PC-9 (cell line): ENCODE measurements around the gene DSCAM. TPM values are rescaled to one million over a fixed set of nuclear protein-coding genes. Genes with fewer than 3 reads are reported as not detected.

ENCODE experiments used
- BruUV-seq: library from RNA; stranded (reverse); fragments of 400-500 nt; replicated peaks from 2 replicates; lab custom pipeline; 2021; lab: Mats Ljungman, UMichigan
- CTCF ChIA-PET: fragments of 300-600 bp; sonication (Branson Sonifier 250); formaldehyde crosslinking; loops from one replicate; lab custom pipeline; 2022; ENCODE audit warnings: antibody characterized with exemption; lab: Charles Lee
- POLR2A ChIA-PET: fragments of 300-600 bp; sonication (Branson Sonifier 250); formaldehyde crosslinking; loops from one replicate; lab custom pipeline; 2022; ENCODE audit warnings: antibody characterized with exemption; ENCODE audit not compliant: unreplicated experiment; lab: Charles Lee
- DNase-seq, 2 experiments: peaks; one replicate each; pipeline versions ENCODE4 v3.0.0 to v3.0.0-alpha.2; 2015 to 2022; ENCODE audit warnings: mixed read lengths in 1 of 2
- H2AFZ ChIP-seq: fragments of 200-600 bp; sonication (generic); 2 replicates; pipeline ENCODE4 v1.8.1; 2017; ENCODE audit warnings: antibody characterized with exemption
- H3F3A ChIP-seq: fragments of 200-600 bp; sonication (generic); 2 replicates; pipeline ENCODE4 v1.8.1; 2017; ENCODE audit warnings: antibody characterized with exemption, mild to moderate bottlenecking, low read depth; ENCODE audit not compliant: insufficient read depth
- H3K27ac ChIP-seq: fragments of 200-600 bp; sonication (generic); 2 replicates; pipeline ENCODE4 v1.6.1; 2016; ENCODE audit warnings: mixed run types
- H3K27me3 ChIP-seq: fragments of 200-600 bp; sonication (generic); 2 replicates; pipeline ENCODE4 v1.6.1; 2016; ENCODE audit warnings: low read depth, mixed run types; ENCODE audit not compliant: insufficient read depth
- H3K36me3 ChIP-seq: fragments of 200-600 bp; sonication (generic); 2 replicates; pipeline ENCODE4 v1.6.1; 2016; ENCODE audit warnings: low read depth, mixed run types
- H3K4me1 ChIP-seq: fragments of 200-600 bp; sonication (generic); replicated peaks from 2 replicates; pipeline ENCODE4 v1.6.1; 2016; ENCODE audit warnings: mixed run types; ENCODE audit not compliant: insufficient read depth
- H3K4me2 ChIP-seq: fragments of 200-600 bp; sonication (generic); 2 replicates; pipeline ENCODE4 v1.6.1; 2017; ENCODE audit warnings: mixed run types
- H3K4me3 ChIP-seq: fragments of 200-600 bp; sonication (generic); 2 replicates; pipeline ENCODE4 v1.6.1; 2016; ENCODE audit warnings: mixed run types
- H3K79me2 ChIP-seq: fragments of 200-600 bp; sonication (generic); 2 replicates; pipeline ENCODE4 v1.6.1; 2017; ENCODE audit warnings: low read depth, mixed run types
- H3K9me2 ChIP-seq: fragments of 200-600 bp; sonication (generic); 2 replicates; pipeline ENCODE4 v1.8.1; 2017; ENCODE audit warnings: mild to moderate bottlenecking; ENCODE audit not compliant: insufficient read depth
- H3K9me3 ChIP-seq: fragments of 200-600 bp; sonication (generic); 2 replicates; pipeline ENCODE4 v1.8.1; 2016; ENCODE audit warnings: low read depth; ENCODE audit not compliant: insufficient read depth
- H4K20me1 ChIP-seq: fragments of 200-600 bp; sonication (generic); 2 replicates; pipeline ENCODE4 v1.8.1; 2017; ENCODE audit not compliant: insufficient read depth
- EZH2 ChIP-seq: fragments of 200-600 bp; sonication (generic); IDR thresholded peaks from 2 replicates; pipeline ENCODE4 v1.8.0; 2017; ENCODE audit warnings: antibody characterized with exemption, low read depth
- intact Hi-C: fragments of 100-400 bp; cut with micrococcal nuclease; formaldehyde crosslinking; loops from one replicate; pipeline ENCODE4 v1.10.0; 2022; ENCODE audit not compliant: unreplicated experiment
- total RNA-seq: library from RNA; stranded (reverse); gene quantifications from 2 replicates; pipeline ENCODE4 v1.2.3, GENCODE V29; 2021
- TF ChIP-seq, protein P1 (sequence below): fragments of 200-600 bp; sonication (generic); conservative IDR thresholded peaks from 2 replicates; pipeline ENCODE4 v1.6.1; 2017; ENCODE audit warnings: mixed run types, antibody characterized with exemption, mild to moderate bottlenecking, moderate library complexity

Gene DSCAM
- total RNA-seq, 1 experiment from 2014 or later = not detected

DNA sequence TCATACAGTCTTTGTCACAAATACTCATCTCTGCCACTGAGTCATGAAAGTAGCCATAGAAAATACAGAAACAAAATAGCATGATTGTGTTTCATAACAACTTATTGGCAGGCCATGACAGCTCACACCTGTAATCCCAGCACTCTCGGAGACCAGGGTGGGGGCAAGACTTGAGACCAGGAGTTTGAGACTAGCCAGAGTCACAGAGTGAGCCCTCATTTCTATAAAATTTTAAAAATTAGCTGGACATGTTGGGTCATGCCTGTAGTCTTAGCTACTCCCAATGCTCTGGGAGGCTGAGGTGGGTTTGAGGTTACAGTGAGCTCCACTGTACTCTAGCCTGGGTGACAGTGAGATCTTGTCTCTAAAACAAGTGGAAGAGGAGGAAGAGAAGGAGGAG is 568.6 kb downstream of the DSCAM start:
- BruUV-seq = no TSS peak
- Histone ChIP-seq H3K79me2 (no peaks in the 10 kb centered on the region), H3K27me3 (no peaks in the 10 kb centered on the region), H3K27ac (no peak overlapping the region), H4K20me1 (no peaks in the 10 kb centered on the region), H3K9me2 (no peaks in the 10 kb centered on the region), H3F3A (no peaks in the 10 kb centered on the region), H3K36me3 (no peaks in the 10 kb centered on the region), H3K4me3 (no peak overlapping the region), H2AFZ (no peak overlapping the region), H3K9me3 (no peaks in the 10 kb centered on the region), H3K4me2 (no peak overlapping the region), H3K4me1 (no peaks in the 10 kb centered on the region)
- CTCF ChIA-PET = no interaction called here
- TF ChIP-seq, protein P1, sequence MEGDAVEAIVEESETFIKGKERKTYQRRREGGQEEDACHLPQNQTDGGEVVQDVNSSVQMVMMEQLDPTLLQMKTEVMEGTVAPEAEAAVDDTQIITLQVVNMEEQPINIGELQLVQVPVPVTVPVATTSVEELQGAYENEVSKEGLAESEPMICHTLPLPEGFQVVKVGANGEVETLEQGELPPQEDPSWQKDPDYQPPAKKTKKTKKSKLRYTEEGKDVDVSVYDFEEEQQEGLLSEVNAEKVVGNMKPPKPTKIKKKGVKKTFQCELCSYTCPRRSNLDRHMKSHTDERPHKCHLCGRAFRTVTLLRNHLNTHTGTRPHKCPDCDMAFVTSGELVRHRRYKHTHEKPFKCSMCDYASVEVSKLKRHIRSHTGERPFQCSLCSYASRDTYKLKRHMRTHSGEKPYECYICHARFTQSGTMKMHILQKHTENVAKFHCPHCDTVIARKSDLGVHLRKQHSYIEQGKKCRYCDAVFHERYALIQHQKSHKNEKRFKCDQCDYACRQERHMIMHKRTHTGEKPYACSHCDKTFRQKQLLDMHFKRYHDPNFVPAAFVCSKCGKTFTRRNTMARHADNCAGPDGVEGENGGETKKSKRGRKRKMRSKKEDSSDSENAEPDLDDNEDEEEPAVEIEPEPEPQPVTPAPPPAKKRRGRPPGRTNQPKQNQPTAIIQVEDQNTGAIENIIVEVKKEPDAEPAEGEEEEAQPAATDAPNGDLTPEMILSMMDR = no peak
- no peak for TF ChIP-seq EZH2
- DNase-seq = no peak
- intact Hi-C loops = no loop called here
- POLR2A ChIA-PET = no interaction called here

DNA sequence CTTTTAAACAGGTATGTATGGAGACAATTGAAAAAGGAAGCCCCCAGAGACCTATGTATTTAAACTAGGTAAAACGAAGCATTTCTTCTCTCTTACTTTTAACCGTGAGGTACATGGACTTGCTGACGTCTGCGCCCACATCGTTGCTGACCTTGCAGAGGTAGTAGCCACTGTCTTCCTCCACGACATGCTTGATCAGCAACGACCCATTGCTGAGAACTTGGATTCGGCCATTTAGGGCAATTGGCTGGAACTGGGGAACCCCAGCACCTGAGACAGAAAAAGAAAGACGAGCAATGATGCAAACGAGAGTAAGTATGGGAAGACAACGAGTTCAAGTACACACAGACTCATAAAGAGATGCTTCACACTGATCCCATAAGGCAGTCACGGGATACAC is 571.0 kb downstream of the DSCAM start:
- no peaks in the 10 kb centered on the region for H3K27me3 ChIP-seq
- no TSS peak for BruUV-seq
- no peak overlapping the region for H2AFZ ChIP-seq
- intact Hi-C loops = no loop called here
- H3F3A ChIP-seq = no peaks in the 10 kb centered on the region
- no peaks in the 10 kb centered on the region for H3K36me3 ChIP-seq
- no peaks in the 10 kb centered on the region for H3K79me2 ChIP-seq
- no peak overlapping the region for H3K27ac ChIP-seq
- TF ChIP-seq, protein P1 = no peak
- no peak for TF ChIP-seq EZH2
- DNase-seq = no peak
- POLR2A ChIA-PET = no interaction called here
- no peaks in the 10 kb centered on the region for H3K9me3 ChIP-seq
- H4K20me1 ChIP-seq = no peaks in the 10 kb centered on the region
- no peak overlapping the region for H3K4me3 ChIP-seq
- H3K9me2 ChIP-seq = no peaks in the 10 kb centered on the region
- no peaks in the 10 kb centered on the region for H3K4me1 ChIP-seq
- H3K4me2 ChIP-seq = no peak overlapping the region
- CTCF ChIA-PET = no interaction called here

DNA sequence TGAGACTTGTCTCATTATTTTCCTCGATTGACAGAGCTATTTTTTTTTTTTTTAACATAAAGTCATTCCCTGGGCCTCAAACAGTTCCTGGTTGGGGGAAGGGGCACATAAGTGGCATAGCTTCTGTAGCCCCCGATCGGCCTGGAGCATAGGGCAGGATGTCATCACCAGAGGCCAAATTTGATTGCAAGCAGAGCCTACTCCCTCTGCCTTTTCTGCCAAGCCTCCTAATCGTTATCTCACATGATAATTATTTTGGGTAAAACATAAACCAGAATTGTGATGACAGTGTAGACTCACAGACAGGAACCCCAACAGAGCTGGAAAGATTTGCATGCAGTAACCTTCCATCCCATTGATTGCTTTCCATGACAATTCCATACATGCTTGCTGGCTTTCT is 574.9 kb downstream of the DSCAM start:
- BruUV-seq = no TSS peak

More for the DNA sequence above, 574.9 kb downstream of the DSCAM start:
- ChIA-PET CTCF (no interaction called here), POLR2A (no interaction called here)
- Histone ChIP-seq H3K9me3 (no peaks in the 10 kb centered on the region), H3K27me3 (no peaks in the 10 kb centered on the region), H3K36me3 (no peaks in the 10 kb centered on the region), H3K4me1 (no peaks in the 10 kb centered on the region), H3K79me2 (no peaks in the 10 kb centered on the region), H3F3A (no peaks in the 10 kb centered on the region), H2AFZ (no peak overlapping the region), H4K20me1 (no peaks in the 10 kb centered on the region), H3K27ac (no peak overlapping the region), H3K4me2 (no peak overlapping the region), H3K9me2 (no peaks in the 10 kb centered on the region), H3K4me3 (no peak overlapping the region)
- no peak for DNase-seq
- intact Hi-C loops = no loop called here
- TF ChIP-seq, protein P1 = no peak
- TF ChIP-seq EZH2 = no peak
